Gastrocnemius medialis (tissue), 4 donors: Measurements from ENCODE around the gene NR1I2. TPM values are rescaled to one million over a fixed set of nuclear protein-coding genes. Genes with fewer than 3 reads are reported as not detected.

ENCODE experiments used
- ATAC-seq, 2 donors: fragments of 150-250 bp; one replicate each; pipeline ENCODE4 v1.9.1; 2016
- DNase-seq, 2 donors: peaks; one replicate each; pipeline ENCODE4 v3.0.0-alpha.2; 2019
- H3K27ac ChIP-seq, 4 donors: fragments of 200-600 bp; sonication (generic); 1 replicate in 1 of 4; 2 replicates in 3 of 4; pipeline ENCODE4 v1.5.1; 2016 to 2018; ENCODE audit warnings: mild to moderate bottlenecking in 2 of 4, moderate library complexity in 1 of 4
- H3K27me3 ChIP-seq, 3 donors: fragments of 200-600 bp; sonication (generic) in 2 of 3; 1 replicate in 1 of 3; 2 replicates in 2 of 3; pipeline versions ENCODE4 v1.5.1 to v1.6.0; 2016 to 2019; ENCODE audit warnings: mild to moderate bottlenecking in 1 of 3, moderate library complexity in 1 of 3
- H3K36me3 ChIP-seq, 2 donors: fragments of 200-600 bp; sonication (generic) in 1 of 2; one replicate each; pipeline ENCODE4 v1.5.1; 2017 to 2018
- H3K4me1 ChIP-seq, 2 donors: fragments of 200-600 bp; sonication (generic) in 1 of 2; one replicate each; pipeline ENCODE4 v1.5.1; 2016 to 2017; ENCODE audit warnings: mild to moderate bottlenecking in 2 of 2
- H3K4me3 ChIP-seq, 4 donors: fragments of 200-600 bp; sonication (generic) in 3 of 4; 1 replicate in 1 of 4; 2 replicates in 3 of 4; pipeline ENCODE4 v1.5.1; 2016 to 2019; ENCODE audit warnings: mild to moderate bottlenecking in 2 of 4
- H3K9me3 ChIP-seq, 3 donors: fragments of 200-600 bp; sonication (generic) in 2 of 3; 1 replicate in 1 of 3; 2 replicates in 2 of 3; pipeline ENCODE4 v1.5.1; 2016 to 2019
- POLR2A ChIP-seq, 2 donors: fragments of 450-650 bp; IDR thresholded peaks; one replicate each; pipeline ENCODE4 v1.6.1; 2017; ENCODE audit warnings: antibody characterized with exemption in 2 of 2, mild to moderate bottlenecking in 2 of 2, moderate library complexity in 2 of 2
- in situ Hi-C, 4 donors: fragments of 200-750 bp; cut with MboI; loops; one replicate each; pipeline versions ENCODE4 v1.15.0 to v1.8.0; 2017; ENCODE audit warnings: low sequenced_read_pairs in 4 of 4
- intact Hi-C: fragments of 100-400 bp; cut with DNase I; formaldehyde crosslinking; loops from one replicate; pipeline ENCODE4 v1.15.1; 2023; ENCODE audit warnings: low total_unique reads
- total RNA-seq, 4 donors: library from RNA; depleted of rRNA; stranded (reverse); fragments of >200 nt; gene quantifications; one replicate each; pipeline versions ENCODE4 v1.1.0 to v1.2.3, GENCODE V29; 2016
- TF ChIP-seq, protein P1 (sequence below), 5 experiments: fragments of 450-650 bp in 3 of 5; fragments of 200-600 bp in 2 of 5; sonication (generic) in 2 of 5; IDR thresholded peaks in 4 of 5; conservative IDR thresholded peaks in 1 of 5; 1 replicate in 4 of 5; 2 replicates in 1 of 5; pipeline ENCODE4 v1.5.1; 2016 to 2019; ENCODE audit warnings: antibody characterized with exemption in 5 of 5, mild to moderate bottlenecking in 3 of 5, moderate library complexity in 3 of 5

NR1I2 gene
- total RNA-seq, 4 donors from 2014 or later: 0.17 to 0.18 TPM; not detected in 2

DNA sequence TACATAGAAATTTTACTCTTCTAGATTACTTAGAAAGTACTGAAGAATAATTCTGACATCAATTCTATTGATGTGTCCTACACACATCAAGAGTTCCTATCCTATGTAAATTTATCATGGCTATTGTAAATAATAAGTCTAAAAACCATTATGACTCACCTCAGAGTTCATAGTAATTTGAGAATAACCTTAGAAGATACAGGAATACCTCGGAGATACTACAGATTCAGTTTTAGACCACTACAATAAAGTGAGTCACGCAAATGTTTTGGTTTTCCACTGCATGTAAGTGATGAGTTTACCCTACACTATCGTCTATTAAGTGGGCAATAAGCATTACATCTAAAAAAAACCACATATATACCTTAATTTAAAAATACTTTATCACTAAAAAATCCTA lies 74.8 kb downstream of the NR1I2 start:
- H3K36me3 ChIP-seq: peaks cover 0 to 12% of the 10 kb centered on the region in 2 donors

DNA sequence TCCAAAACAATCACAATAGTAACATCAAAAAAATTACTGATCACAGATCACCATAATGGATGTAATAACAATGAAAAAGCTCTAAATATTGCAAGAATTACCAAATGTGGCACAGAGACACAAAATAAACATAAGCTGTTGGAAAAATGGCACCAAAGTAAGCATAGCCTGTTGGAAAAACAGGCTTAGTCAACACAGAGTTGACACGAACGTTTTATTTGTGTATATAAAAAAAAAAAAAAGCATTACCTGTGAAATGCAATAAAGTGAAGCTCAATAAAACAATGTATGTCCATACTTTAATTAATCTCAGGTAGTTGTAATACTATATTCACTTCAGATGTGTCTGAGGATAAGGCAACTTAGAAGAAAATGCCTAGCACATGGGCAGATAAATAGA lies 77.1 kb downstream of the NR1I2 start:
- Histone ChIP-seq H3K4me3 (no peak overlapping the region), H3K27me3 (no peaks in the 10 kb centered on the region), H3K4me1 (no peaks in the 10 kb centered on the region), H3K27ac (no peak overlapping the region), H3K36me3 (peaks cover 0 to 25% of the 10 kb centered on the region in 2 donors), H3K9me3 (no peaks in the 10 kb centered on the region)
- TF ChIP-seq POLR2A (IDR thresholded peaks at IDR 0.05): no peak
- TF ChIP-seq, protein P1, sequence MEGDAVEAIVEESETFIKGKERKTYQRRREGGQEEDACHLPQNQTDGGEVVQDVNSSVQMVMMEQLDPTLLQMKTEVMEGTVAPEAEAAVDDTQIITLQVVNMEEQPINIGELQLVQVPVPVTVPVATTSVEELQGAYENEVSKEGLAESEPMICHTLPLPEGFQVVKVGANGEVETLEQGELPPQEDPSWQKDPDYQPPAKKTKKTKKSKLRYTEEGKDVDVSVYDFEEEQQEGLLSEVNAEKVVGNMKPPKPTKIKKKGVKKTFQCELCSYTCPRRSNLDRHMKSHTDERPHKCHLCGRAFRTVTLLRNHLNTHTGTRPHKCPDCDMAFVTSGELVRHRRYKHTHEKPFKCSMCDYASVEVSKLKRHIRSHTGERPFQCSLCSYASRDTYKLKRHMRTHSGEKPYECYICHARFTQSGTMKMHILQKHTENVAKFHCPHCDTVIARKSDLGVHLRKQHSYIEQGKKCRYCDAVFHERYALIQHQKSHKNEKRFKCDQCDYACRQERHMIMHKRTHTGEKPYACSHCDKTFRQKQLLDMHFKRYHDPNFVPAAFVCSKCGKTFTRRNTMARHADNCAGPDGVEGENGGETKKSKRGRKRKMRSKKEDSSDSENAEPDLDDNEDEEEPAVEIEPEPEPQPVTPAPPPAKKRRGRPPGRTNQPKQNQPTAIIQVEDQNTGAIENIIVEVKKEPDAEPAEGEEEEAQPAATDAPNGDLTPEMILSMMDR (IDR thresholded peaks at IDR 0.05 in 4 of 5, conservative IDR thresholded peaks at IDR 0.05 in 1 of 5): no peak
- intact Hi-C loops (no loop called here), in situ Hi-C loops (no loop called here)
- ATAC-seq (no peak), DNase-seq (no peak)

More for the DNA sequence above, 74.8 kb downstream of the NR1I2 start:
- TF ChIP-seq, protein P1 (IDR thresholded peaks at IDR 0.05 in 4 of 5, conservative IDR thresholded peaks at IDR 0.05 in 1 of 5): no peak
- no peak for TF ChIP-seq POLR2A (IDR thresholded peaks at IDR 0.05)
- DNase-seq (no peak), ATAC-seq (no peak)
- in situ Hi-C loops: no loop called here
- no peak overlapping the region for H3K27ac ChIP-seq
- peaks cover 0 to 5% of the 10 kb centered on the region in 2 donors for H3K4me1 ChIP-seq
- H3K4me3 ChIP-seq: no peak overlapping the region
- no peaks in the 10 kb centered on the region for H3K27me3 ChIP-seq
- no peaks in the 10 kb centered on the region for H3K9me3 ChIP-seq
- intact Hi-C loops: no loop called here

DNA sequence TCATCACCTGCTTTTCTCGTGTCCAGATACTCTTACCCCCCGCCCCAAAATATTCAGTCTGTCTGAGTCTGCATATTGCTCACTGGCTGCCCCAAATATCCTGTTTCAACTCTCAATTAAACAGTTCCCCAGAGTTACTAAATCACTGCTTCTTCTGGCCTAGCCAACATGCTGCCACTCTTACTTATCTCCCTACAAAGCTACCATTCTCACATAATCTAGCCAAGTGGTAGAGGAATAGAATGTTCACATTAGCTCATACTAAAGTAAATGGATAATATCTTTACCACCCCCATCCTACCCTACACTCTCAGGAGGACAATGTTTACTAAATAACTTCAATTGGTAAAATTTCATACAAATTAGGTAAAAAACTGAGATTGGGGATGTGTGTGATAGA lies 77.8 kb downstream of the NR1I2 start:
- intact Hi-C loops (no loop called here), in situ Hi-C loops (no loop called here)
- H3K4me3 ChIP-seq: no peak overlapping the region
- no peaks in the 10 kb centered on the region for H3K27me3 ChIP-seq
- H3K4me1 ChIP-seq: no peaks in the 10 kb centered on the region
- ATAC-seq: no peak
- H3K27ac ChIP-seq: no peak overlapping the region
- TF ChIP-seq, protein P1 (IDR thresholded peaks at IDR 0.05 in 4 of 5, conservative IDR thresholded peaks at IDR 0.05 in 1 of 5): no peak
- no peak for TF ChIP-seq POLR2A (IDR thresholded peaks at IDR 0.05)
- no peaks in the 10 kb centered on the region for H3K9me3 ChIP-seq
- peaks cover 0 to 25% of the 10 kb centered on the region in 2 donors for H3K36me3 ChIP-seq
- no peak for DNase-seq

DNA sequence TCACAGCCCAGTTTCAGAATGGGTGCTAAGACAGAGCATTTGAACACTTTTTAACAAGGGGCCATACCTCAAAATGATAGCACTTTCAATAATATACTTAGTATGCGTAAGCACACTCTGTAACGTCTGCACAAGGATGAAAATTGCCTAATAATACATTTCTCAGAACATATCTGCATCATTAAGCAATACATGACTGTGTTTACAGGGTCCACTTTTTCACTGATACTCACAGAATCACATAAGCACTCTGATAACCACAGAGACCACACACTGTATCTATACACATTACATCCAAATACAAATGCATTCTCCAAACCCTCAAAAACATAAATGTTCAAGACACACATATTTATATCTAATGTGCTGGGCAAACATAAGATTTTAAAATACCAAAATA lies 79.8 kb downstream of the NR1I2 start:
- no peaks in the 10 kb centered on the region for H3K27me3 ChIP-seq
- intact Hi-C loops (no loop called here), in situ Hi-C loops (no loop called here)
- ATAC-seq (no peak), DNase-seq (no peak)
- peaks cover 0 to 25% of the 10 kb centered on the region in 2 donors for H3K36me3 ChIP-seq
- H3K4me3 ChIP-seq: no peak overlapping the region
- H3K4me1 ChIP-seq: no peaks in the 10 kb centered on the region
- H3K27ac ChIP-seq: no peak overlapping the region
- no peaks in the 10 kb centered on the region for H3K9me3 ChIP-seq
- TF ChIP-seq, protein P1 (IDR thresholded peaks at IDR 0.05 in 4 of 5, conservative IDR thresholded peaks at IDR 0.05 in 1 of 5): no peak
- TF ChIP-seq POLR2A (IDR thresholded peaks at IDR 0.05): no peak

DNA sequence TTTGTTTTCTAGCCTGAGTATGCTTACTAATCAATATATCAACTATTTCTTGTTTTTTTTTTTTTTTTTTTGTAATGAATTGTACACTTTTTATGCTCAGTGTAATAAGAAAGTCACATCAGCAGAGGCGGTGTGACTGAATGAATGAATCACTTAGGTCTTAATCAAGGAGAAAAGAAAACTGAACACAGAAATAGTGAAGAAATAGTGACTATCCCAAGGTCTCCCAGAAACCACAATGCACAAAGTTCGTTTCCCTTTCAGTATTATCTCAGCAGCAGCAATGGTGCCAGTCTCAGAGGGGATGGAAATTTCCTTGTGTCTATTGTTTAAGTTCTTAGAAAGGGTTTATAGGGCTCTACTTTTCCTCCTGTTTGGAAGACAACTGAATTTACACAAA lies 80.7 kb downstream of the NR1I2 start:
- DNase-seq (no peak), ATAC-seq (no peak)
- intact Hi-C loops: no loop called here
- Histone ChIP-seq H3K27me3 (no peaks in the 10 kb centered on the region), H3K9me3 (no peaks in the 10 kb centered on the region), H3K4me1 (peaks cover 0 to 2% of the 10 kb centered on the region in 2 donors), H3K36me3 (peaks cover 0 to 25% of the 10 kb centered on the region in 2 donors), H3K27ac (no peak overlapping the region), H3K4me3 (no peak overlapping the region)
- in situ Hi-C loops: no loop called here
- TF ChIP-seq POLR2A (IDR thresholded peaks at IDR 0.05): no peak
- TF ChIP-seq, protein P1 (IDR thresholded peaks at IDR 0.05 in 4 of 5, conservative IDR thresholded peaks at IDR 0.05 in 1 of 5): no peak
